Astrocyte (in vitro differentiated cells and primary cell): ENCODE measurements around the gene B3GAT3. TPM values are rescaled to one million over a fixed set of nuclear protein-coding genes. Genes with fewer than 3 reads are reported as not detected.

Experiments
- DNase-seq: peaks from one replicate; pipeline ENCODE4 v3.0.0-alpha.2; 2010; ENCODE audit warnings: low read depth
- FAIRE-seq: peaks from 2 replicates; lab custom pipeline; 2011; peaks lifted over from hg19 to GRCh38; lab: Jason Lieb, UNC
- H2AFZ ChIP-seq: 2 replicates; pipeline ENCODE4 v1.6.0; 2012; ENCODE audit warnings: low read depth, low read length, inconsistent platforms
- H3K27ac ChIP-seq: 2 replicates; pipeline ENCODE4 v1.5.1; 2011; ENCODE audit warnings: low read depth, low read length, inconsistent platforms
- H3K27me3 ChIP-seq: 2 replicates; pipeline ENCODE4 v1.6.0; 2011; ENCODE audit warnings: low read length, inconsistent platforms; ENCODE audit not compliant: insufficient read depth
- H3K36me3 ChIP-seq: 2 replicates; pipeline ENCODE4 v1.5.1; 2011; ENCODE audit warnings: low read length, inconsistent platforms; ENCODE audit not compliant: insufficient read depth
- H3K4me1 ChIP-seq: 2 replicates; pipeline ENCODE4 v1.5.1; 2011; ENCODE audit warnings: low read length, inconsistent platforms; ENCODE audit not compliant: insufficient read depth
- H3K4me2 ChIP-seq: 2 replicates; pipeline ENCODE4 v1.6.0; 2012; ENCODE audit warnings: low read length, inconsistent platforms
- H3K4me3 ChIP-seq: 2 replicates; pipeline ENCODE4 v1.5.1; 2011; ENCODE audit warnings: low read depth, mild to moderate bottlenecking, low read length, inconsistent platforms; ENCODE audit not compliant: insufficient read depth
- H3K79me2 ChIP-seq: 2 replicates; pipeline ENCODE4 v1.6.0; 2012; ENCODE audit warnings: mild to moderate bottlenecking, low read length, inconsistent platforms; ENCODE audit not compliant: insufficient read depth
- H3K9ac ChIP-seq: 2 replicates; pipeline ENCODE4 v1.6.0; 2012; ENCODE audit warnings: mild to moderate bottlenecking, low read length, inconsistent platforms
- H3K9me3 ChIP-seq: 2 replicates; pipeline ENCODE4 v1.5.1; 2012; ENCODE audit warnings: low read depth, mild to moderate bottlenecking, low read length, inconsistent platforms; ENCODE audit not compliant: insufficient read depth
- H4K20me1 ChIP-seq: 2 replicates; pipeline ENCODE4 v1.6.0; 2012; ENCODE audit warnings: low read length, inconsistent platforms; ENCODE audit not compliant: insufficient read depth
- H3K27ac Mint-ChIP-seq: one replicate; pipeline ENCODE4 v1.8.0; 2021; ENCODE audit warnings: mild to moderate bottlenecking, mixed read lengths; ENCODE audit not compliant: unreplicated experiment
- H3K27me3 Mint-ChIP-seq: one replicate; pipeline ENCODE4 v1.8.0; 2021; ENCODE audit warnings: low read depth, mixed read lengths; ENCODE audit not compliant: unreplicated experiment
- H3K36me3 Mint-ChIP-seq: one replicate; pipeline ENCODE4 v1.8.0; 2021; ENCODE audit warnings: low read depth, mixed read lengths; ENCODE audit not compliant: unreplicated experiment
- H3K4me1 Mint-ChIP-seq: one replicate; pipeline ENCODE4 v1.8.0; 2021; ENCODE audit warnings: low read depth, mixed read lengths; ENCODE audit not compliant: unreplicated experiment
- H3K4me3 Mint-ChIP-seq: one replicate; pipeline ENCODE4 v1.8.0; 2021; ENCODE audit warnings: mild to moderate bottlenecking, moderate library complexity, mixed read lengths; ENCODE audit not compliant: unreplicated experiment
- H3K9me3 Mint-ChIP-seq: one replicate; pipeline ENCODE4 v1.8.0; 2021; ENCODE audit warnings: mild to moderate bottlenecking, mixed read lengths; ENCODE audit not compliant: unreplicated experiment
- EZH2 ChIP-seq: IDR thresholded peaks from 2 replicates; pipeline ENCODE4 v1.6.1; 2012; ENCODE audit warnings: mild to moderate bottlenecking, low read length, inconsistent platforms; ENCODE audit not compliant: insufficient read depth
- microRNA-seq: library from miRNA; unstranded; fragments of <30 nt; microRNA quantifications from one replicate; pipeline ENCODE4 v1.2.0, GENCODE V29; 2020
- total RNA-seq: library from RNA; stranded (reverse); gene quantifications from 2 replicates; pipeline ENCODE4 v1.2.1, GENCODE V29; 2021
- TF ChIP-seq, protein P1 (sequence below): IDR thresholded peaks from 2 replicates; pipeline ENCODE4 v1.5.1; 2011; ENCODE audit warnings: low read depth, mild to moderate bottlenecking, inconsistent platforms, low read length, moderate library complexity; ENCODE audit not compliant: insufficient read depth

The B3GAT3 gene
- total RNA-seq, 1 donor from 2014 or later, result 52.4 TPM

DNA sequence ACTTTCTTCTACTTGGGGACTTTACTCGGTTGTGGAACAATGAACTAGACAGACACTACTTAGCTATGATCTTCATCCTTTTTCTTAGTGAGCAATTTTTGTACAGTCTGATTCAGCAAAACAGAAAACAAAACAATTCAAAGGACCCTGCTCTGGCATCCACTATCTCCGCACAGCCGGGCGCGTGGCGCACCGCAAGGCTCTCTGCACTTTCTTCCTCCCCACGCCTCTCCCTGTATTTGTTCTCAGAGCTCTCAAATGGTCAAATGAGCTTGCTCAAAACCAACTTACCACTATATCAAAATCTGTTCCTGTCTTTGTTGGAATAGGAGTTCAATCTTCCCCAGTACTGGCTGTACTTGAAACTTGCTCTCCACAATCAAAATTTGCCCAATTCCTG is 55.5 kb downstream of the B3GAT3 start:
- H3K27me3 ChIP-seq, result no peaks in the 10 kb centered on the region
- H3K27ac Mint-ChIP-seq, result peak overlapping the region; percentile 83
- peaks cover 77% of the 10 kb centered on the region for H3K79me2 ChIP-seq
- peaks cover 11% of the 10 kb centered on the region for H3K4me1 ChIP-seq
- H3K4me2 ChIP-seq, result no peak overlapping the region
- no peaks in the 10 kb centered on the region for H3K27me3 Mint-ChIP-seq
- H3K9me3 Mint-ChIP-seq, result no peaks in the 10 kb centered on the region
- peaks cover 38% of the 10 kb centered on the region for H3K36me3 Mint-ChIP-seq
- H3K36me3 ChIP-seq, result peaks cover 61% of the 10 kb centered on the region
- DNase-seq (no peak), FAIRE-seq (no peak)
- peak overlapping the region; percentile 31 for H3K4me3 Mint-ChIP-seq
- peaks cover 39% of the 10 kb centered on the region for H3K4me1 Mint-ChIP-seq
- H4K20me1 ChIP-seq, result peaks cover 89% of the 10 kb centered on the region
- H2AFZ ChIP-seq, result no peak overlapping the region
- H3K4me3 ChIP-seq, result no peak overlapping the region
- no peaks in the 10 kb centered on the region for H3K9me3 ChIP-seq
- no peak for TF ChIP-seq EZH2
- TF ChIP-seq, protein P1, sequence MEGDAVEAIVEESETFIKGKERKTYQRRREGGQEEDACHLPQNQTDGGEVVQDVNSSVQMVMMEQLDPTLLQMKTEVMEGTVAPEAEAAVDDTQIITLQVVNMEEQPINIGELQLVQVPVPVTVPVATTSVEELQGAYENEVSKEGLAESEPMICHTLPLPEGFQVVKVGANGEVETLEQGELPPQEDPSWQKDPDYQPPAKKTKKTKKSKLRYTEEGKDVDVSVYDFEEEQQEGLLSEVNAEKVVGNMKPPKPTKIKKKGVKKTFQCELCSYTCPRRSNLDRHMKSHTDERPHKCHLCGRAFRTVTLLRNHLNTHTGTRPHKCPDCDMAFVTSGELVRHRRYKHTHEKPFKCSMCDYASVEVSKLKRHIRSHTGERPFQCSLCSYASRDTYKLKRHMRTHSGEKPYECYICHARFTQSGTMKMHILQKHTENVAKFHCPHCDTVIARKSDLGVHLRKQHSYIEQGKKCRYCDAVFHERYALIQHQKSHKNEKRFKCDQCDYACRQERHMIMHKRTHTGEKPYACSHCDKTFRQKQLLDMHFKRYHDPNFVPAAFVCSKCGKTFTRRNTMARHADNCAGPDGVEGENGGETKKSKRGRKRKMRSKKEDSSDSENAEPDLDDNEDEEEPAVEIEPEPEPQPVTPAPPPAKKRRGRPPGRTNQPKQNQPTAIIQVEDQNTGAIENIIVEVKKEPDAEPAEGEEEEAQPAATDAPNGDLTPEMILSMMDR, result no peak
- no peak overlapping the region for H3K27ac ChIP-seq
- H3K9ac ChIP-seq, result no peak overlapping the region

Small RNAs within 50 kb of the gene (microRNA-seq; reads per million reads assigned to microRNA genes)
- 4.4 reads per million, percentile 16 among the genes with 10 or more reads in this experiment for gene MIR6747

Other genes with a start within 250 kb of the B3GAT3 start
- gene SCGB1A1, start 203.0 kb downstream of the B3GAT3 start, total RNA-seq, result not detected in 2 replicates
- gene AHNAK, start 75.2 kb downstream of the B3GAT3 start, total RNA-seq, result 305 and 378 TPM in 2 replicates
- 1,185 and 1,298 TPM in 2 replicates for gene EEF1G, start 48.1 kb downstream of the B3GAT3 start, total RNA-seq
- 16.8 and 18.3 TPM in 2 replicates for gene TUT1, start 30.5 kb downstream of the B3GAT3 start, total RNA-seq
- gene MTA2, start 20.1 kb downstream of the B3GAT3 start, total RNA-seq, result 123 and 136 TPM in 2 replicates
- gene EML3, start 9.2 kb downstream of the B3GAT3 start, total RNA-seq, result 25.5 and 29.8 TPM in 2 replicates
- 0.79 and 1.3 TPM in 2 replicates for gene ROM1, start 8.7 kb downstream of the B3GAT3 start, total RNA-seq
- 323 and 344 TPM in 2 replicates for gene GANAB, start 24.6 kb upstream of the B3GAT3 start, total RNA-seq
- 16.7 and 18.4 TPM in 2 replicates for gene INTS5, start 31.3 kb upstream of the B3GAT3 start, total RNA-seq
- gene C11orf98, start 43.2 kb upstream of the B3GAT3 start, total RNA-seq, result 60.0 and 69.8 TPM in 2 replicates
- gene CSKMT, start 43.3 kb upstream of the B3GAT3 start, total RNA-seq, result 15.6 and 23.3 TPM in 2 replicates
- gene UQCC3, start 49.7 kb upstream of the B3GAT3 start, total RNA-seq, result 7.2 and 8.7 TPM in 2 replicates
- 6.4 and 8.0 TPM in 2 replicates for gene LBHD1, start 50.3 kb upstream of the B3GAT3 start, total RNA-seq
- 80.0 and 89.8 TPM in 2 replicates for gene UBXN1, start 57.1 kb upstream of the B3GAT3 start, total RNA-seq
- gene LRRN4CL, start 67.5 kb upstream of the B3GAT3 start, total RNA-seq, result 0.17 and 0.43 TPM in 2 replicates
- gene BSCL2, start 85.4 kb upstream of the B3GAT3 start, total RNA-seq, result 51.1 and 55.0 TPM in 2 replicates
- 0.46 TPM in 1 of 2 replicates, not detected in the other for gene GNG3, start 85.7 kb upstream of the B3GAT3 start, total RNA-seq
- 39.9 and 40.0 TPM in 2 replicates for gene HNRNPUL2, start 105.5 kb upstream of the B3GAT3 start, total RNA-seq
- gene TTC9C, start 106.5 kb upstream of the B3GAT3 start, total RNA-seq, result 51.9 and 60.8 TPM in 2 replicates
- 11.0 and 11.2 TPM in 2 replicates for gene ZBTB3, start 132.2 kb upstream of the B3GAT3 start, total RNA-seq
- 88.3 and 89.1 TPM in 2 replicates for gene POLR2G, start 139.6 kb upstream of the B3GAT3 start, total RNA-seq
- 14.7 and 15.1 TPM in 2 replicates for gene TAF6L, start 149.4 kb upstream of the B3GAT3 start, total RNA-seq
- 51.3 and 57.5 TPM in 2 replicates for gene TMEM179B, start 165.4 kb upstream of the B3GAT3 start, total RNA-seq
- 7.8 and 11.3 TPM in 2 replicates for gene TMEM223, start 170.0 kb upstream of the B3GAT3 start, total RNA-seq
- gene NXF1, start 183.5 kb upstream of the B3GAT3 start, total RNA-seq, result 51.4 and 55.9 TPM in 2 replicates
- gene STX5, start 210.1 kb upstream of the B3GAT3 start, total RNA-seq, result 44.2 and 45.7 TPM in 2 replicates
- not detected in 2 replicates for gene TEX54, start 210.9 kb upstream of the B3GAT3 start, total RNA-seq
- 46.8 and 53.5 TPM in 2 replicates for gene WDR74, start 217.6 kb upstream of the B3GAT3 start, total RNA-seq